Measurements from ENCODE around the gene GPR17. TPM values are rescaled to one million over a fixed set of nuclear protein-coding genes. Genes with fewer than 3 reads are reported as not detected.

GPR17 gene
- total RNA-seq, 1 experiment from 2014 or later = 1.0 TPM

DNA sequence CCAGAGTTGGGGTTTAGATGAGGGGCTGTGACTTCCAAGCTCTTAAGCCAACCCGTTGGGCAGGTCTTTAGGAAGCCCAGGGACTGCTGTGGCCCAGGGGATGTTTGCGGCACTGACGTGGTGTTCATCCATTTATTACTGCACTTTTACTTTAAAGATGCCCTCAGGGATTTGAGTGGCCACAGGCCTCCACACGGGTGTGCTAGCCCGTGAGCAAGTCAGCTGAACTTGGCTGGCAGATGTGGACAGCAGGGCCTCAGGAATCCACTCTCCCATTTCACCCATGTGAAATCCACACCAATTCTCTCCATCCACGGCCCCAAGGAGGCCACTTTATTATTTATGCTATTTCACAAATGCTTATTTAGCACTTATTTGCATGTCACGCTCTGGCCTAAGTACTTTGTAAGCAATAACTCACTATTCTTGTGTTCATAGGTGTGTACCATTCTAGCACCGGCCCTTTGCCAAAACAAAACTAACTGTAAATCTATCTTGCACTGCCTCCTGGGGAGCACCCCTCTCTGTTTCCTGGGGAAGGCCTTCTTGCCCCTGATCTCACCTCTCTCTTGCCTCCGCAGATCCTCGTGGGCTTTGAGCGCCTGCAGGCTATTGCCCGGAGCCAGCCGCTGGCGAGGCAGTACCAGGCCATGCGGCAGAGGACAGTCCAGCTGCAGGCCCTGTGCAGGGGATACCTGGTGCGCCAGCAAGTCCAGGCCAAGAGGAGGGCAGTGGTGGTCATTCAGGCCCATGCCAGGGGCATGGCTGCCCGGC is 39.1 kb upstream of the GPR17 start:
- 0 out of 2 replicates have a peak, but pooled peaks cover 5% of the 10 kb centered on the region for H3K9me3 ChIP-seq (ENCODE audit: low read length)
- H3K27ac ChIP-seq (ENCODE audit: low read length) = no peak overlapping the region
- ChIA-PET POLR2A (ENCODE audit: unreplicated experiment) (no interaction called here), CTCF (no interaction called here)
- intact Hi-C loops (cut with micrococcal nuclease) = no loop called here
- no TSS peak for BruUV-seq (replicated peaks)
- ATAC-seq (no peak), DNase-seq (no peak)
- H3F3A ChIP-seq (ENCODE audit: low read length, unreplicated experiment) = no peaks in the 10 kb centered on the region
- no peak overlapping the region for H2AFZ ChIP-seq (ENCODE audit: low read length)
- H3K27me3 ChIP-seq (ENCODE audit: low read length) = no peaks in the 10 kb centered on the region
- H3K4me2 ChIP-seq (ENCODE audit: low read length) = no peak overlapping the region
- no peak overlapping the region for H3K4me3 ChIP-seq (ENCODE audit: low read length)
- H3K9me2 ChIP-seq (replicated peaks; ENCODE audit: low read length) = no peaks in the 10 kb centered on the region
- no peaks in the 10 kb centered on the region for H3K4me1 ChIP-seq (ENCODE audit: insufficient read depth, low read length)
- TF ChIP-seq EZH2 (IDR thresholded peaks at IDR 0.05; ENCODE audit: low read length, unreplicated experiment) (no peak), CTCF (conservative IDR thresholded peaks at IDR 0.05; ENCODE audit: low read depth, low read length) (no peak), EZH2phosphoT487 (IDR thresholded peaks at IDR 0.05; ENCODE audit: borderline replicate concordance, low read length) (no peak)
- H3K79me2 ChIP-seq (ENCODE audit: low read length) = no peaks in the 10 kb centered on the region
- H3K36me3 ChIP-seq (ENCODE audit: low read depth, low read length) = no peaks in the 10 kb centered on the region
- no peaks in the 10 kb centered on the region for H4K20me1 ChIP-seq (ENCODE audit: low read length)
- H3K9ac ChIP-seq (ENCODE audit: low read length) = no peak overlapping the region

- TF ChIP-seq CTCF (conservative IDR thresholded peaks at IDR 0.05; ENCODE audit: low read depth, low read length) = no peak
- no peak for TF ChIP-seq EZH2 (IDR thresholded peaks at IDR 0.05; ENCODE audit: low read length, unreplicated experiment)
- TF ChIP-seq EZH2phosphoT487 (IDR thresholded peaks at IDR 0.05; ENCODE audit: borderline replicate concordance, low read length) = no peak
- ATAC-seq (no peak), DNase-seq (no peak)
- BruUV-seq (replicated peaks) = no TSS peak
- H3F3A ChIP-seq (ENCODE audit: low read length, unreplicated experiment) = no peaks in the 10 kb centered on the region
- no peak overlapping the region for H3K9ac ChIP-seq (ENCODE audit: low read length)
- H3K36me3 ChIP-seq (ENCODE audit: low read depth, low read length) = no peaks in the 10 kb centered on the region
- no peaks in the 10 kb centered on the region for H3K4me1 ChIP-seq (ENCODE audit: insufficient read depth, low read length)
- H3K27ac ChIP-seq (ENCODE audit: low read length) = no peak overlapping the region
- H3K9me2 ChIP-seq (replicated peaks; ENCODE audit: low read length) = no peaks in the 10 kb centered on the region
- no peak overlapping the region for H2AFZ ChIP-seq (ENCODE audit: low read length)
- no peaks in the 10 kb centered on the region for H3K27me3 ChIP-seq (ENCODE audit: low read length)
- 0 out of 2 replicates have a peak, but pooled peaks cover 1% of the 10 kb centered on the region for H3K9me3 ChIP-seq (ENCODE audit: low read length)
- H3K79me2 ChIP-seq (ENCODE audit: low read length) = no peaks in the 10 kb centered on the region
- intact Hi-C loops (cut with micrococcal nuclease) = no loop called here
- CTCF ChIA-PET = no interaction called here
- POLR2A ChIA-PET (ENCODE audit: unreplicated experiment) = no interaction called here
- no peak overlapping the region for H3K4me3 ChIP-seq (ENCODE audit: low read length)
- no peaks in the 10 kb centered on the region for H4K20me1 ChIP-seq (ENCODE audit: low read length)
- H3K4me2 ChIP-seq (ENCODE audit: low read length) = no peak overlapping the region
These were observed 38.5 kb upstream of the GPR17 start for GRCh38 chr2:127607399-127607908.

All from PC-3 (cell line).